HCT116 (cell line): ENCODE data around the gene ADK. TPM values are rescaled to one million over a fixed set of nuclear protein-coding genes. Genes with fewer than 3 reads are reported as not detected.

Source experiments
- ATAC-seq: fragments of 200-7000 bp; cut with Tn5 transposase; 2 replicates; pipeline ENCODE4 v1.9.1; 2020; ENCODE audit warnings: mild to moderate bottlenecking, moderate library complexity
- BruUV-seq: library from RNA; stranded (reverse); fragments of 400-500 nt; replicated peaks from 2 replicates; lab custom pipeline; 2021; lab: Mats Ljungman, UMichigan
- CTCF ChIA-PET: fragments of 300-600 bp; sonication (Branson Sonifier 250); formaldehyde crosslinking; loops from one replicate; lab custom pipeline; 2021; ENCODE audit warnings: antibody characterized with exemption; lab: Charles Lee
- POLR2A ChIA-PET: fragments of 300-600, 350-600 bp; sonication (Branson Sonifier 250); formaldehyde crosslinking; loops from one replicate; lab custom pipeline; 2021; ENCODE audit warnings: antibody characterized with exemption; lab: Charles Lee
- RAD21 ChIA-PET, 2 experiments: fragments of 300-600 bp; sonication (Branson Sonifier 250); formaldehyde crosslinking; loops; one replicate each; lab custom pipeline; 2023; ENCODE audit warnings: low total read pairs in 2 of 2; ENCODE audit not compliant: uncharacterized antibody in 2 of 2, unreplicated experiment in 2 of 2, low non-redundant PET in 1 of 2; lab: Charles Lee
- DNase-seq: peaks from one replicate; pipeline ENCODE4 v3.0.0-alpha.2; 2010; ENCODE audit warnings: low read depth, low spot score
- H2AFZ ChIP-seq: fragments of 200-600 bp; shearing (Covaris generic), sonication (generic); 2 replicates; pipeline ENCODE4 v1.6.1; 2017; ENCODE audit warnings: low read depth, mixed run types, mixed read lengths, antibody characterized with exemption, low read length; ENCODE audit not compliant: poor library complexity, severe bottlenecking
- H3K27ac ChIP-seq: 2 replicates; pipeline ENCODE4 v1.5.1; 2012; ENCODE audit warnings: low read depth, low read length
- H3K27me3 ChIP-seq: fragments of 200-600 bp; sonication (generic); 2 replicates; pipeline ENCODE4 v1.6.1; 2016; ENCODE audit warnings: mixed run types, low read length, mixed read lengths; ENCODE audit not compliant: insufficient read depth
- H3K36me3 ChIP-seq, 2 experiments: fragments of 200-500 bp in 1 of 2; fragments of 200-600 bp in 1 of 2; sonication (Bioruptor generic) in 1 of 2; sonication (generic) in 1 of 2; 2 replicates each; pipeline versions ENCODE4 v1.5.1 to v1.6.1; 2014 to 2016; ENCODE audit warnings: low read length in 2 of 2, inconsistent platforms in 1 of 2, mixed read lengths in 1 of 2, mixed run types in 1 of 2; ENCODE audit not compliant: insufficient read depth in 2 of 2, control insufficient read depth in 1 of 2
- H3K4me1 ChIP-seq, 2 experiments: fragments of 200-600 bp in 1 of 2; sonication (generic) in 1 of 2; 2 replicates each; pipeline versions ENCODE4 v1.5.1 to v1.6.1; 2012 to 2017; ENCODE audit warnings: low read length in 2 of 2, inconsistent platforms in 1 of 2, mild to moderate bottlenecking in 1 of 2, mixed read lengths in 1 of 2, mixed run types in 1 of 2, moderate library complexity in 1 of 2; ENCODE audit not compliant: insufficient read depth in 2 of 2, control insufficient read depth in 1 of 2
- H3K4me2 ChIP-seq: fragments of 200-600 bp; sonication (generic); 2 replicates; pipeline ENCODE4 v1.6.1; 2017; ENCODE audit warnings: mixed run types, low read length, mixed read lengths
- H3K4me3 ChIP-seq, 2 experiments: fragments of 200-600 bp in 1 of 2; sonication (generic) in 1 of 2; replicated peaks in 1 of 2; 2 replicates each; pipeline ENCODE4 v1.5.1; 2011 to 2016; ENCODE audit warnings: low read length in 2 of 2, control low read depth in 1 of 2, low read depth in 1 of 2, mild to moderate bottlenecking in 1 of 2, mixed read lengths in 1 of 2, mixed run types in 1 of 2
- H3K79me2 ChIP-seq: fragments of 200-600 bp; sonication (generic); 2 replicates; pipeline ENCODE4 v1.6.1; 2017; ENCODE audit warnings: mild to moderate bottlenecking, mixed run types, low read length, moderate library complexity, mixed read lengths; ENCODE audit not compliant: insufficient read depth
- H3K9ac ChIP-seq: fragments of 200-600 bp; sonication (generic); 2 replicates; pipeline ENCODE4 v1.6.1; 2016; ENCODE audit warnings: low read length, mixed read lengths
- H3K9me2 ChIP-seq: fragments of 200-600 bp; sonication (generic), shearing (Covaris generic); 2 replicates; pipeline ENCODE4 v1.6.1; 2017; ENCODE audit warnings: mixed run types, mild to moderate bottlenecking, moderate library complexity; ENCODE audit not compliant: insufficient read depth
- H3K9me3 ChIP-seq, 2 experiments: fragments of 200-500 bp in 1 of 2; fragments of 200-600 bp in 1 of 2; sonication (Bioruptor generic) in 1 of 2; sonication (generic) in 1 of 2; 2 replicates each; pipeline ENCODE4 v1.6.1; 2014 to 2017; ENCODE audit warnings: low read length in 2 of 2, mixed read lengths in 2 of 2, inconsistent platforms in 1 of 2, low read depth in 1 of 2, mild to moderate bottlenecking in 1 of 2, mixed run types in 1 of 2, moderate library complexity in 1 of 2; ENCODE audit not compliant: control insufficient read depth in 1 of 2, insufficient read depth in 1 of 2
- H4K20me1 ChIP-seq: fragments of 200-600 bp; sonication (generic), shearing (Covaris generic); 2 replicates; pipeline ENCODE4 v1.6.1; 2017; ENCODE audit warnings: mixed run types, mild to moderate bottlenecking, moderate library complexity; ENCODE audit not compliant: insufficient read depth
- ATF3 ChIP-seq: IDR thresholded peaks from 2 replicates; pipeline ENCODE4 v1.6.1; 2012
- CEBPB ChIP-seq: IDR thresholded peaks from 2 replicates; pipeline ENCODE4 v1.6.1; 2012; ENCODE audit warnings: low read depth
- EGR1 ChIP-seq: IDR thresholded peaks from 2 replicates; pipeline ENCODE4 v1.6.1; 2012; ENCODE audit warnings: low read depth
- EZH2 ChIP-seq: fragments of 200-600 bp; sonication (generic); IDR thresholded peaks from 2 replicates; pipeline ENCODE4 v1.6.1; 2017; ENCODE audit warnings: antibody characterized with exemption, mixed run types
- EZH2phosphoT487 ChIP-seq: fragments of 200-600 bp; IDR thresholded peaks from 2 replicates; pipeline ENCODE4 v1.6.1; 2018; ENCODE audit warnings: antibody characterized with exemption, borderline replicate concordance
- FOSL1 ChIP-seq: IDR thresholded peaks from 2 replicates; pipeline ENCODE4 v1.6.1; 2012; ENCODE audit warnings: low read depth
- JUND ChIP-seq: IDR thresholded peaks from 2 replicates; pipeline ENCODE4 v1.6.1; 2012
- POLR2A ChIP-seq: IDR thresholded peaks from 2 replicates; pipeline ENCODE4 v1.7.0; 2011; ENCODE audit warnings: borderline replicate concordance; ENCODE audit not compliant: insufficient read depth, insufficient read length; ENCODE audit errors: extremely low read depth
- POLR2AphosphoS5 ChIP-seq: IDR thresholded peaks from 2 replicates; pipeline ENCODE4 v1.6.1; 2011; ENCODE audit warnings: mild to moderate bottlenecking, low read depth, low read length, moderate library complexity
- RAD21 ChIP-seq: IDR thresholded peaks from 2 replicates; pipeline ENCODE4 v1.6.1; 2012; ENCODE audit warnings: low read depth, mild to moderate bottlenecking
- REST ChIP-seq: IDR thresholded peaks from 2 replicates; pipeline ENCODE4 v1.6.1; 2012; ENCODE audit warnings: low read depth
- SIN3A ChIP-seq: IDR thresholded peaks from 2 replicates; pipeline ENCODE4 v1.6.1; 2012; ENCODE audit warnings: low read depth
- SRF ChIP-seq: IDR thresholded peaks from 2 replicates; pipeline ENCODE4 v1.6.1; 2012; ENCODE audit warnings: low read depth
- ZBTB33 ChIP-seq: IDR thresholded peaks from 2 replicates; pipeline ENCODE4 v1.6.1; 2011; ENCODE audit warnings: mild to moderate bottlenecking, low read length, moderate library complexity; ENCODE audit not compliant: insufficient replicate concordance; ENCODE audit errors: extremely low read depth
- ZNF274 ChIP-seq: fragments of 200-500 bp; sonication (Bioruptor generic); IDR thresholded peaks from 2 replicates; pipeline ENCODE4 v1.6.1; 2014; ENCODE audit warnings: mild to moderate bottlenecking, low read depth, low read length, inconsistent platforms
- intact Hi-C: fragments of 100-400 bp; cut with micrococcal nuclease; formaldehyde crosslinking; loops from 2 replicates; pipeline ENCODE4 v1.10.0; 2022
- total RNA-seq: library from RNA; stranded (reverse); gene quantifications from one replicate; pipeline ENCODE4 v1.2.1, GENCODE V29; 2021; ENCODE audit not compliant: unreplicated experiment

The ADK gene
- total RNA-seq, 1 experiment from 2014 or later: 55.0 TPM

- Histone ChIP-seq H2AFZ (no peak overlapping the region), H3K4me2 (no peak overlapping the region), H3K79me2 (no peaks in the 10 kb centered on the region), H3K36me3 (no peaks in the 10 kb centered on the region), H3K27ac (no peak overlapping the region), H3K9me2 (no peaks in the 10 kb centered on the region), H3K27me3 (no peaks in the 10 kb centered on the region), H3K9ac (no peak overlapping the region), H3K9me3 (no peaks in the 10 kb centered on the region), H3K4me3 (no peak overlapping the region), H3K4me1 (no peaks in the 10 kb centered on the region), H4K20me1 (no peaks in the 10 kb centered on the region)
- DNase-seq: no peak
- no TSS peak for BruUV-seq
- ChIA-PET CTCF (no interaction called here), RAD21 (no interaction called here), POLR2A (no interaction called here)
- no peak for ATAC-seq
- no peak for TF ChIP-seq ZBTB33
- TF ChIP-seq EGR1: no peak
- TF ChIP-seq CEBPB: no peak
- TF ChIP-seq SIN3A: no peak
- no peak for TF ChIP-seq SRF
- no peak for TF ChIP-seq ZNF274
- TF ChIP-seq POLR2AphosphoS5: no peak
- TF ChIP-seq FOSL1: no peak
- TF ChIP-seq POLR2A: no peak
- no peak for TF ChIP-seq JUND
- TF ChIP-seq RAD21: no peak
- no peak for TF ChIP-seq EZH2
- no peak for TF ChIP-seq REST
- TF ChIP-seq EZH2phosphoT487: no peak
- no peak for TF ChIP-seq ATF3
- intact Hi-C loops: no loop called here
Measured at GRCh38 chr10:74662635-74663034, 511.6 kb downstream of the ADK start.
